ENCODE data around the gene ADGRE1.

DNA sequence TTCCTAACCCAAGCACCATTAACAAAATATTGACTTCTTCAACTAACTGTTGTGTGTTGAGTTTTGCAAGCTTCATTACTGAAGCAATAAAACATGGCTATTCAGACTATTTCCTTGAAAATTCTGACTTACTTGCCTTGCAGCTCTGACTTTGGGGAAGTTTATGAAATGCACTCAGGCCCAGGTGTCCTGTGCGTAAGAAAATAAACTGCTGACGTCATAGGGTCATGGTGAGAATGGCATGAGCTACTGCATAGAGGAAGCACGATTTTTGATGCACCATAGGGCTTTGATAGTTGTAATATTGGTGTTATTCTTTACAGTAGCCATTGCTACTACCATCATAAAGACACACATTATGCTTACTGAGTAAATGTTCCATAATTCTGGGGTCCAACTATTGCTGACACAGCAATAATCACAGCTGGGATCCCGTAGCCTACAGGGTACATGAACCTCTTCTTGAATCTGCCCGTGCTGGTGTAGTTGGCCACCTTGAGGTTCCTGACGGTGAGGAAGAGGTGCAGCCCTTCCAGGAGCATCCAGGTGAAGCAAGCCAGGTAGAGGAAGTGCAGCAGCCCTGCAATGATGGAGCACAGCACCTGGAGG is 76.0 kb downstream of the ADGRE1 start:
- no peak for TF ChIP-seq ATF3 (IDR thresholded peaks at IDR 0.05)
- TF ChIP-seq TAF1 (conservative IDR thresholded peaks at IDR 0.05) = no peak
- no peak for TF ChIP-seq JUND (IDR thresholded peaks at IDR 0.05)
